Left hindlimb (tissue), 1 donor: ENCODE measurements around the gene PSTPIP1.

Source experiments
- DNase-seq: peaks from one replicate; pipeline ENCODE4 v3.0.0-alpha.2; 2018

Gene PSTPIP1

GRCh38 chr15:77020348-77021087, 25.6 kb downstream of the PSTPIP1 start:
- DNase-seq: no peak

GRCh38 chr15:77021088-77021481, 26.2 kb downstream of the PSTPIP1 start:
- DNase-seq: no peak

GRCh38 chr15:77021803-77022381, 27.0 kb downstream of the PSTPIP1 start:
- DNase-seq: no peak

GRCh38 chr15:77022646-77023575, 28.0 kb downstream of the PSTPIP1 start:
- no peak for DNase-seq

GRCh38 chr15:77023576-77024272, 28.8 kb downstream of the PSTPIP1 start:
- DNase-seq: no peak

GRCh38 chr15:77024273-77025082, 29.6 kb downstream of the PSTPIP1 start:
- no peak for DNase-seq

GRCh38 chr15:77025083-77025901, 30.4 kb downstream of the PSTPIP1 start:
- DNase-seq: no peak

- peak; percentile 23 for DNase-seq
Measured at GRCh38 chr15:77025941-77026411, 31.1 kb downstream of the PSTPIP1 start.

- DNase-seq: no peak
Measured at GRCh38 chr15:77026501-77027110, 31.7 kb downstream of the PSTPIP1 start.

- DNase-seq: no peak
Measured at GRCh38 chr15:77027111-77027696, 32.3 kb downstream of the PSTPIP1 start.

GRCh38 chr15:77027697-77028450, 32.9 kb downstream of the PSTPIP1 start:
- no peak for DNase-seq

GRCh38 chr15:77028451-77029165, 33.7 kb downstream of the PSTPIP1 start:
- DNase-seq: no peak

- no peak for DNase-seq
Measured at GRCh38 chr15:77029166-77030047, 34.5 kb downstream of the PSTPIP1 start.

- DNase-seq: peak; percentile 35
Measured at GRCh38 chr15:77030048-77030927, 35.4 kb downstream of the PSTPIP1 start.

GRCh38 chr15:77030928-77031375, 36.0 kb downstream of the PSTPIP1 start:
- peak; percentile 21 for DNase-seq

- no peak for DNase-seq
Measured at GRCh38 chr15:77031376-77032050, 36.6 kb downstream of the PSTPIP1 start.
